Measurements from ENCODE around the gene RPL18.

Gene RPL18

GRCh38 chr19:48614436-48615230 is 4.3 kb downstream of the RPL18 start, which contains the start of gene FAM83E:
Gene FAM83E (minus strand): TSS chr19:48615076. CDS start chr19:48613372, 1,704 bp downstream.
- DNase-seq (ENCODE audit: low spot score) = no peak

- no peak for DNase-seq (ENCODE audit: low spot score)
These were observed 5.0 kb downstream of the RPL18 start for GRCh38 chr19:48613852-48614435.

GRCh38 chr19:48613024-48613851 is 5.7 kb downstream of the RPL18 start:
- no peak for DNase-seq (ENCODE audit: low spot score)

- DNase-seq (ENCODE audit: low spot score) = no peak
These were observed 7.1 kb downstream of the RPL18 start for GRCh38 chr19:48611872-48612271.

- no peak for DNase-seq (ENCODE audit: low spot score)
These were observed 9.3 kb downstream of the RPL18 start for GRCh38 chr19:48609571-48610108.

GRCh38 chr19:48608798-48609263 is 10.1 kb downstream of the RPL18 start:
- DNase-seq (ENCODE audit: low spot score) = peak; percentile 34

GRCh38 chr19:48607359-48607755 is 11.6 kb downstream of the RPL18 start:
- DNase-seq (ENCODE audit: low spot score) = no peak

- DNase-seq (ENCODE audit: low spot score) = no peak
These were observed 12.3 kb downstream of the RPL18 start, which contains the start of gene SPACA4 for GRCh38 chr19:48606463-48607358. Gene SPACA4 (plus strand): TSS chr19:48606742. CDS start chr19:48606979, 237 bp downstream.

- DNase-seq (ENCODE audit: low spot score) = no peak
These were observed 15.1 kb downstream of the RPL18 start for GRCh38 chr19:48603850-48604249.

- no peak for DNase-seq (ENCODE audit: low spot score)
These were observed 15.5 kb downstream of the RPL18 start for GRCh38 chr19:48603449-48603848.

- no peak for DNase-seq (ENCODE audit: low spot score)
These were observed 16.0 kb downstream of the RPL18 start for GRCh38 chr19:48603001-48603400.

GRCh38 chr19:48600679-48601417 is 18.1 kb downstream of the RPL18 start:
- DNase-seq (ENCODE audit: low spot score) = no peak

- DNase-seq (ENCODE audit: low spot score) = no peak
These were observed 19.8 kb downstream of the RPL18 start for GRCh38 chr19:48598996-48599700.

GRCh38 chr19:48596679-48597465 is 22.1 kb downstream of the RPL18 start:
- no peak for DNase-seq (ENCODE audit: low spot score)

- no peak for DNase-seq (ENCODE audit: low spot score)
These were observed 22.7 kb downstream of the RPL18 start for GRCh38 chr19:48596237-48596636.

- DNase-seq (ENCODE audit: low spot score) = no peak
These were observed 23.1 kb downstream of the RPL18 start for GRCh38 chr19:48595833-48596232.

- DNase-seq (ENCODE audit: low spot score) = no peak
These were observed 23.8 kb downstream of the RPL18 start for GRCh38 chr19:48595171-48595570.

- no peak for DNase-seq (ENCODE audit: low spot score)
These were observed 28.0 kb downstream of the RPL18 start for GRCh38 chr19:48591021-48591420.
